NCI-H2029 treated with DMSO at 0.1 percent for 48 hours (cell line): ENCODE data around the gene ARHGAP5.
"Not testable (repeated sequence)": the region's sequence is repeated elsewhere in the genome, so short reads cannot be mapped to it uniquely, and the experiment has no call there.

Source experiments
- DNase-seq: peaks from one replicate; lab custom pipeline; 2025; lab: John Stamatoyannopoulos, UW

Gene ARHGAP5

GRCh38 chr14:32109676-32110547 is 32.8 kb downstream of the ARHGAP5 start:
- no peak for DNase-seq

- DNase-seq = no peak
These were observed 33.4 kb downstream of the ARHGAP5 start for GRCh38 chr14:32110548-32110896.

GRCh38 chr14:32121536-32121935 is 44.4 kb downstream of the ARHGAP5 start:
- no peak for DNase-seq

- no peak for DNase-seq
These were observed 44.8 kb downstream of the ARHGAP5 start for GRCh38 chr14:32121948-32122347.

- DNase-seq = not testable (repeated sequence)
These were observed 50.0 kb downstream of the ARHGAP5 start for GRCh38 chr14:32126899-32127730.

- not testable (repeated sequence) for DNase-seq
These were observed 50.9 kb downstream of the ARHGAP5 start for GRCh38 chr14:32127731-32128654.

GRCh38 chr14:32128703-32129102 is 51.6 kb downstream of the ARHGAP5 start:
- no peak for DNase-seq

GRCh38 chr14:32129124-32129523 is 52.0 kb downstream of the ARHGAP5 start:
- DNase-seq = no peak

GRCh38 chr14:32131689-32132088 is 54.6 kb downstream of the ARHGAP5 start:
- DNase-seq = not testable (repeated sequence)

- no peak for DNase-seq
These were observed 57.5 kb downstream of the ARHGAP5 start for GRCh38 chr14:32134448-32135097.

GRCh38 chr14:32136027-32136825 is 59.1 kb downstream of the ARHGAP5 start:
- no peak for DNase-seq

- DNase-seq = no peak
These were observed 60.2 kb downstream of the ARHGAP5 start for GRCh38 chr14:32137313-32137712.

GRCh38 chr14:32137892-32138291 is 60.8 kb downstream of the ARHGAP5 start:
- no peak for DNase-seq

- no peak for DNase-seq
These were observed 65.2 kb downstream of the ARHGAP5 start for GRCh38 chr14:32142341-32142740.

- DNase-seq = no peak
These were observed 65.8 kb downstream of the ARHGAP5 start for GRCh38 chr14:32142754-32143437.

- DNase-seq = no peak
These were observed 73.3 kb downstream of the ARHGAP5 start for GRCh38 chr14:32150392-32150791.

- no peak for DNase-seq
These were observed 88.9 kb downstream of the ARHGAP5 start for GRCh38 chr14:32166029-32166428.

GRCh38 chr14:32166924-32167323 is 89.8 kb downstream of the ARHGAP5 start:
- no peak for DNase-seq

GRCh38 chr14:32167907-32168306 is 90.8 kb downstream of the ARHGAP5 start:
- no peak for DNase-seq

GRCh38 chr14:32169191-32169590 is 92.1 kb downstream of the ARHGAP5 start:
- no peak for DNase-seq
